Astrocyte (in vitro differentiated cells and primary cell): ENCODE data around the gene CCDC158.

Experiments used
- EZH2 ChIP-seq: IDR thresholded peaks from 2 replicates; pipeline ENCODE4 v1.6.1; 2012; ENCODE audit warnings: mild to moderate bottlenecking, low read length, inconsistent platforms; ENCODE audit not compliant: insufficient read depth
- TF ChIP-seq, protein P1 (sequence below): IDR thresholded peaks from 2 replicates; pipeline ENCODE4 v1.5.1; 2011; ENCODE audit warnings: low read depth, mild to moderate bottlenecking, inconsistent platforms, low read length, moderate library complexity; ENCODE audit not compliant: insufficient read depth

DNA sequence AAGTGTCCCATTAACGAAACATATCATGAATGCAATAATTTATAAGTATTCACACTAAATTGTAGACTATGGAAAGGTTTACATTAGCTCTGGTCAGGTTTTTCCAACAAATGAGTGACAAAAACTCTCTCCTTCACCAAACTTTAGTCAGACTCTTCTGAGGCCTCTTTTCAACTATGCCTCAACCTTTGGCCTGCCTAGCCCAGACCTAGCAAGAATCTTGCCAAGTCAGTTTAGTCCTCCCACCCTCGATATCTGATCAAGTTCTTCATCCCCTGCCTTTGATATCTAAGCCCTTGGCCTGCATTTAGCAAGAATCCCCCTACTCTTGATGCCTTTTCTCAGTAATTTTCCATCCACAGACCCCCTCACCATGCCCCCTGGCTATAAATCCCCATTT is 37.9 kb downstream of the CCDC158 start:
- TF ChIP-seq, protein P1, sequence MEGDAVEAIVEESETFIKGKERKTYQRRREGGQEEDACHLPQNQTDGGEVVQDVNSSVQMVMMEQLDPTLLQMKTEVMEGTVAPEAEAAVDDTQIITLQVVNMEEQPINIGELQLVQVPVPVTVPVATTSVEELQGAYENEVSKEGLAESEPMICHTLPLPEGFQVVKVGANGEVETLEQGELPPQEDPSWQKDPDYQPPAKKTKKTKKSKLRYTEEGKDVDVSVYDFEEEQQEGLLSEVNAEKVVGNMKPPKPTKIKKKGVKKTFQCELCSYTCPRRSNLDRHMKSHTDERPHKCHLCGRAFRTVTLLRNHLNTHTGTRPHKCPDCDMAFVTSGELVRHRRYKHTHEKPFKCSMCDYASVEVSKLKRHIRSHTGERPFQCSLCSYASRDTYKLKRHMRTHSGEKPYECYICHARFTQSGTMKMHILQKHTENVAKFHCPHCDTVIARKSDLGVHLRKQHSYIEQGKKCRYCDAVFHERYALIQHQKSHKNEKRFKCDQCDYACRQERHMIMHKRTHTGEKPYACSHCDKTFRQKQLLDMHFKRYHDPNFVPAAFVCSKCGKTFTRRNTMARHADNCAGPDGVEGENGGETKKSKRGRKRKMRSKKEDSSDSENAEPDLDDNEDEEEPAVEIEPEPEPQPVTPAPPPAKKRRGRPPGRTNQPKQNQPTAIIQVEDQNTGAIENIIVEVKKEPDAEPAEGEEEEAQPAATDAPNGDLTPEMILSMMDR, result no peak
- TF ChIP-seq EZH2, result no peak
